ENCODE data around the gene PKHD1. TPM values are rescaled to one million over a fixed set of nuclear protein-coding genes. Genes with fewer than 3 reads are reported as not detected.

Gene PKHD1
- total RNA-seq, 1 experiment from 2014 or later: 0.43 TPM

- H3K36me3 ChIP-seq (ENCODE audit: insufficient read depth, low read length, poor library complexity, severe bottlenecking): no peaks in the 10 kb centered on the region
- H3K9me3 ChIP-seq (ENCODE audit: low read depth, low read length, poor library complexity, severe bottlenecking): no peaks in the 10 kb centered on the region
- H3K4me3 ChIP-seq (ENCODE audit: low read depth, low read length, poor library complexity, severe bottlenecking): no peak overlapping the region
- H3K27me3 ChIP-seq (replicated peaks; ENCODE audit: insufficient read depth, low read depth, low read length, poor library complexity): peaks cover 7% of the 10 kb centered on the region
- BruUV-seq (replicated peaks): no TSS peak
- no peak for DNase-seq (ENCODE audit: low spot score)
- no peak overlapping the region for H3K27ac ChIP-seq (ENCODE audit: low read depth, low read length, poor library complexity, severe bottlenecking)
- no peaks in the 10 kb centered on the region for H3K4me1 ChIP-seq (ENCODE audit: insufficient read depth, low read length, poor library complexity, severe bottlenecking)
- ChIA-PET POLR2A (ENCODE audit: low non-redundant PET) (no interaction called here), CTCF (no interaction called here)
- TF ChIP-seq CTCF (conservative IDR thresholded peaks at IDR 0.05; ENCODE audit: low read depth, low read length) (no peak), EZH2 (IDR thresholded peaks at IDR 0.05; ENCODE audit: borderline replicate concordance, low read depth, low read length, poor library complexity, severe bottlenecking) (no peak)
- intact Hi-C loops (cut with micrococcal nuclease; ENCODE audit: unreplicated experiment): no loop called here
These were observed 179.2 kb downstream of the PKHD1 start for GRCh38 chr6:51908243-51908642.

- POLR2A ChIA-PET (ENCODE audit: low non-redundant PET): no interaction called here
- no peak overlapping the region for H3K27ac ChIP-seq (ENCODE audit: low read depth, low read length, poor library complexity, severe bottlenecking)
- H3K27me3 ChIP-seq (replicated peaks; ENCODE audit: insufficient read depth, low read depth, low read length, poor library complexity): no peaks in the 10 kb centered on the region
- H3K4me3 ChIP-seq (ENCODE audit: low read depth, low read length, poor library complexity, severe bottlenecking): no peak overlapping the region
- BruUV-seq (replicated peaks): no TSS peak
- peak; percentile 19 for DNase-seq (ENCODE audit: low spot score)
- TF ChIP-seq CTCF (conservative IDR thresholded peaks at IDR 0.05; ENCODE audit: low read depth, low read length) (no peak), EZH2 (IDR thresholded peaks at IDR 0.05; ENCODE audit: borderline replicate concordance, low read depth, low read length, poor library complexity, severe bottlenecking) (no peak)
- H3K4me1 ChIP-seq (ENCODE audit: insufficient read depth, low read length, poor library complexity, severe bottlenecking): no peaks in the 10 kb centered on the region
- intact Hi-C loops (cut with micrococcal nuclease; ENCODE audit: unreplicated experiment): no loop called here
- no peaks in the 10 kb centered on the region for H3K36me3 ChIP-seq (ENCODE audit: insufficient read depth, low read length, poor library complexity, severe bottlenecking)
- no peaks in the 10 kb centered on the region for H3K9me3 ChIP-seq (ENCODE audit: low read depth, low read length, poor library complexity, severe bottlenecking)
- CTCF ChIA-PET: no interaction called here
These were observed 185.3 kb downstream of the PKHD1 start for GRCh38 chr6:51901766-51902764.

- TF ChIP-seq CTCF (conservative IDR thresholded peaks at IDR 0.05; ENCODE audit: low read depth, low read length) (no peak), EZH2 (IDR thresholded peaks at IDR 0.05; ENCODE audit: borderline replicate concordance, low read depth, low read length, poor library complexity, severe bottlenecking) (no peak)
- Histone ChIP-seq H3K27ac (ENCODE audit: low read depth, low read length, poor library complexity, severe bottlenecking) (no peak overlapping the region), H3K4me3 (ENCODE audit: low read depth, low read length, poor library complexity, severe bottlenecking) (no peak overlapping the region), H3K27me3 (replicated peaks; ENCODE audit: insufficient read depth, low read depth, low read length, poor library complexity) (no peaks in the 10 kb centered on the region), H3K4me1 (ENCODE audit: insufficient read depth, low read length, poor library complexity, severe bottlenecking) (no peaks in the 10 kb centered on the region), H3K9me3 (ENCODE audit: low read depth, low read length, poor library complexity, severe bottlenecking) (no peaks in the 10 kb centered on the region), H3K36me3 (ENCODE audit: insufficient read depth, low read length, poor library complexity, severe bottlenecking) (no peaks in the 10 kb centered on the region)
- intact Hi-C loops (cut with micrococcal nuclease; ENCODE audit: unreplicated experiment): no loop called here
- ChIA-PET POLR2A (ENCODE audit: low non-redundant PET) (no interaction called here), CTCF (no interaction called here)
- BruUV-seq (replicated peaks): no TSS peak
- no peak for DNase-seq (ENCODE audit: low spot score)
These were observed 194.0 kb downstream of the PKHD1 start for GRCh38 chr6:51893366-51893765.
